K562 (cell line): ENCODE results near the gene SNRPF. TPM values are rescaled to one million over a fixed set of nuclear protein-coding genes. Genes with fewer than 3 reads are reported as not detected.

Experiments used
- ILF3 ChIP-seq: fragments of 450-650 bp; IDR thresholded peaks from 2 replicates; pipeline ENCODE4 v1.6.1; 2018; ENCODE audit warnings: antibody characterized with exemption, mild to moderate bottlenecking, moderate library complexity, borderline replicate concordance
- MAFF ChIP-seq: IDR thresholded peaks from 2 replicates; pipeline ENCODE4 v1.6.1; 2012; ENCODE audit warnings: low read length, improper control_type of control experiment
- NCOA6 ChIP-seq: fragments of 450-650 bp; IDR thresholded peaks from 2 replicates; pipeline ENCODE4 v1.6.1; 2017; ENCODE audit warnings: mild to moderate bottlenecking
- PHF20 ChIP-seq: fragments of 450-650 bp; IDR thresholded peaks from 2 replicates; pipeline ENCODE4 v1.6.1; 2018; ENCODE audit not compliant: partially characterized antibody
- TCFL5 ChIP-seq: fragments of 250-450 bp; sonication (Bioruptor Pico); conservative IDR thresholded peaks from 2 replicates; pipeline ENCODE4 v1.6.1; 2021; ENCODE audit warnings: mild to moderate bottlenecking, moderate library complexity, matching md5 sums
- ZNF311 ChIP-seq: fragments of 250-450 bp; sonication (Bioruptor Pico); IDR thresholded peaks from 2 replicates; pipeline ENCODE4 v1.4.0; 2020; ENCODE audit warnings: mild to moderate bottlenecking, moderate library complexity
- ZNF354B ChIP-seq: fragments of 250-450 bp; sonication (Bioruptor Pico); IDR thresholded peaks from 2 replicates; pipeline ENCODE4 v1.4.0; 2020
- polyA plus RNA-seq, 8 experiments: library from polyadenylated mRNA; depleted of rRNA in 4 of 8; stranded (reverse) in 5 of 8; unstranded in 3 of 8; fragments of >200 nt; fragmentation: Nextera tagmentation in 2 of 8; fragmentation: Illumina TruSeq in 1 of 8; extraction: Ambion mirVana in 2 of 8; extraction: Trizol in 1 of 8; gene quantifications; 2 replicates each; pipeline versions ENCODE4 v1.2.1 to v1.2.3, GENCODE V29; 2011 to 2014; ENCODE audit warnings: inconsistent platforms in 1 of 8, missing spikeins in 1 of 8
- total RNA-seq, 7 experiments: library from RNA; depleted of rRNA in 6 of 7; stranded (reverse); fragments of >200 nt in 6 of 7; fragmentation: Illumina TruSeq in 2 of 7; extraction: Trizol in 2 of 7; gene quantifications; 2 replicates each; pipeline versions ENCODE4 v1.2.1 to v1.2.3, GENCODE V29; 2011 to 2021; ENCODE audit warnings: low replicate concordance in 1 of 7
- TF ChIP-seq, protein P1 (sequence below): sonication (generic); formaldehyde crosslinking; IDR thresholded peaks from 2 replicates; pipeline ENCODE4 v1.8.1; 2023; ENCODE audit warnings: missing genetic modification reagents, mild to moderate bottlenecking, borderline replicate concordance

The SNRPF gene
- total and polyA plus RNA-seq, 9 of the 15 experiments (the other 6 are each of a cell fraction or from before 2014, with no cell fraction given) = 37.9 to 205 (median 93.6) TPM

DNA sequence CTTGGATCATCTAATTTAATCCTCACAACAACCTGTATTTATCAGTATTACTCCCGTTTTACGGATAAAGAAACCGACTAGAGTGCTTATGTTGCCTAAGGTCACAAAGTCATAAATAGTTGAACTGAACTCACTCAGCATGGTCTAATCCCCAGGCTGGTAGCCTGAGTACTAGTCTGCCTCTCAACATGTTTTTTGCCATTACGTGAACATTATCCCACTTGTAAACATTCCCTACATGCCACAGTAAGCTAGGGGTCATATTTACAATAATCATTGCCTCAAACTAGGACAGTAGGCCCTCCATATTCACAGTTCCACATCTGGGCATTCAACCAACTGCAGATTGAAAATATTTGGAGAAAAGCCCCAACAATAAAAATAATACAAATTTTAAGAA, 12.1 kb downstream of the SNRPF start (continued):
- TF ChIP-seq TCFL5 (CRISPR knock-in tag) = no peak
- TF ChIP-seq ZNF311 (CRISPR knock-in tag) = no peak
- TF ChIP-seq, protein P1, sequence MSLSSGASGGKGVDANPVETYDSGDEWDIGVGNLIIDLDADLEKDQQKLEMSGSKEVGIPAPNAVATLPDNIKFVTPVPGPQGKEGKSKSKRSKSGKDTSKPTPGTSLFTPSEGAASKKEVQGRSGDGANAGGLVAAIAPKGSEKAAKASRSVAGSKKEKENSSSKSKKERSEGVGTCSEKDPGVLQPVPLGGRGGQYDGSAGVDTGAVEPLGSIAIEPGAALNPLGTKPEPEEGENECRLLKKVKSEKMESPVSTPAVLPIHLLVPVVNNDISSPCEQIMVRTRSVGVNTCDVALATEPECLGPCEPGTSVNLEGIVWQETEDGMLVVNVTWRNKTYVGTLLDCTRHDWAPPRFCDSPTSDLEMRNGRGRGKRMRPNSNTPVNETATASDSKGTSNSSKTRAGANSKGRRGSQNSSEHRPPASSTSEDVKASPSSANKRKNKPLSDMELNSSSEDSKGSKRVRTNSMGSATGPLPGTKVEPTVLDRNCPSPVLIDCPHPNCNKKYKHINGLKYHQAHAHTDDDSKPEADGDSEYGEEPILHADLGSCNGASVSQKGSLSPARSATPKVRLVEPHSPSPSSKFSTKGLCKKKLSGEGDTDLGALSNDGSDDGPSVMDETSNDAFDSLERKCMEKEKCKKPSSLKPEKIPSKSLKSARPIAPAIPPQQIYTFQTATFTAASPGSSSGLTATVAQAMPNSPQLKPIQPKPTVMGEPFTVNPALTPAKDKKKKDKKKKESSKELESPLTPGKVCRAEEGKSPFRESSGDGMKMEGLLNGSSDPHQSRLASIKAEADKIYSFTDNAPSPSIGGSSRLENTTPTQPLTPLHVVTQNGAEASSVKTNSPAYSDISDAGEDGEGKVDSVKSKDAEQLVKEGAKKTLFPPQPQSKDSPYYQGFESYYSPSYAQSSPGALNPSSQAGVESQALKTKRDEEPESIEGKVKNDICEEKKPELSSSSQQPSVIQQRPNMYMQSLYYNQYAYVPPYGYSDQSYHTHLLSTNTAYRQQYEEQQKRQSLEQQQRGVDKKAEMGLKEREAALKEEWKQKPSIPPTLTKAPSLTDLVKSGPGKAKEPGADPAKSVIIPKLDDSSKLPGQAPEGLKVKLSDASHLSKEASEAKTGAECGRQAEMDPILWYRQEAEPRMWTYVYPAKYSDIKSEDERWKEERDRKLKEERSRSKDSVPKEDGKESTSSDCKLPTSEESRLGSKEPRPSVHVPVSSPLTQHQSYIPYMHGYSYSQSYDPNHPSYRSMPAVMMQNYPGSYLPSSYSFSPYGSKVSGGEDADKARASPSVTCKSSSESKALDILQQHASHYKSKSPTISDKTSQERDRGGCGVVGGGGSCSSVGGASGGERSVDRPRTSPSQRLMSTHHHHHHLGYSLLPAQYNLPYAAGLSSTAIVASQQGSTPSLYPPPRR (CRISPR knock-in tag) = no peak
- no peak for TF ChIP-seq PHF20
- no peak for TF ChIP-seq MAFF
- no peak for TF ChIP-seq ZNF354B
- no peak for TF ChIP-seq NCOA6
- no peak for TF ChIP-seq ILF3
